ENCODE data around the gene ADAM19. TPM values are rescaled to one million over a fixed set of nuclear protein-coding genes. Genes with fewer than 3 reads are reported as not detected.

ADAM19 gene
- total RNA-seq, 4 donors from 2014 or later, result 1.1 to 47.9 (median 5.4) TPM

- no peak for TF ChIP-seq CTCF (IDR thresholded peaks at IDR 0.05)
- no peak for TF ChIP-seq POLR2A (IDR thresholded peaks at IDR 0.05)
- Histone ChIP-seq H3K4me3 (no peak overlapping the region), H3K27me3 (no peaks in the 10 kb centered on the region), H3K4me1 (peaks cover 0 to 51% (median 23%) of the 10 kb centered on the region in 4 donors), H3K36me3 (no peaks in the 10 kb centered on the region), H3K9me3 (no peaks in the 10 kb centered on the region), H3K27ac (peak overlapping the region; percentile 69 to 89 (median 80))
- no peak for DNase-seq
These were observed 33.1 kb downstream of the ADAM19 start for GRCh38 chr5:157542282-157543000.

GRCh38 chr5:157541447-157542118 lies 34.0 kb downstream of the ADAM19 start:
- Histone ChIP-seq H3K27me3 (no peaks in the 10 kb centered on the region), H3K4me1 (peaks cover 0 to 48% (median 20%) of the 10 kb centered on the region in 4 donors), H3K4me3 (peak overlapping the region in 3 of 4 donors; percentile 12 to 33 (median 25)), H3K36me3 (no peaks in the 10 kb centered on the region), H3K9me3 (no peaks in the 10 kb centered on the region), H3K27ac (peak overlapping the region; percentile 69 to 89 (median 80))
- DNase-seq, result no peak
- no peak for TF ChIP-seq POLR2A (IDR thresholded peaks at IDR 0.05)
- no peak for TF ChIP-seq CTCF (IDR thresholded peaks at IDR 0.05)

- H3K4me3 ChIP-seq, result peak overlapping the region in 3 of 4 donors; percentile 12 to 33 (median 25)
- TF ChIP-seq POLR2A (IDR thresholded peaks at IDR 0.05), result no peak
- no peak for TF ChIP-seq CTCF (IDR thresholded peaks at IDR 0.05)
- peak overlapping the region; percentile 69 to 89 (median 80) for H3K27ac ChIP-seq
- peak in 2 of 3 donors; percentile 60 to 73 for DNase-seq
- H3K27me3 ChIP-seq, result no peaks in the 10 kb centered on the region
- peaks cover 0 to 43% (median 17%) of the 10 kb centered on the region in 4 donors for H3K4me1 ChIP-seq
- H3K9me3 ChIP-seq, result no peaks in the 10 kb centered on the region
- H3K36me3 ChIP-seq, result peaks cover 0 to 5% (median 0%) of the 10 kb centered on the region in 3 donors
These were observed 34.7 kb downstream of the ADAM19 start for GRCh38 chr5:157540707-157541446.

GRCh38 chr5:157540124-157540523 lies 35.5 kb downstream of the ADAM19 start:
- TF ChIP-seq CTCF (IDR thresholded peaks at IDR 0.05), result no peak
- no peak for TF ChIP-seq POLR2A (IDR thresholded peaks at IDR 0.05)
- H3K4me1 ChIP-seq, result peaks cover 0 to 35% (median 13%) of the 10 kb centered on the region in 4 donors
- H3K36me3 ChIP-seq, result peaks cover 0 to 5% (median 0%) of the 10 kb centered on the region in 3 donors
- no peaks in the 10 kb centered on the region for H3K9me3 ChIP-seq
- no peaks in the 10 kb centered on the region for H3K27me3 ChIP-seq
- peak overlapping the region; percentile 69 to 89 (median 80) for H3K27ac ChIP-seq
- no peak for DNase-seq
- H3K4me3 ChIP-seq, result no peak overlapping the region

- Histone ChIP-seq H3K4me1 (peaks cover 0 to 30% (median 11%) of the 10 kb centered on the region in 4 donors), H3K9me3 (no peaks in the 10 kb centered on the region), H3K36me3 (peaks cover 0 to 5% (median 0%) of the 10 kb centered on the region in 3 donors), H3K27me3 (no peaks in the 10 kb centered on the region), H3K27ac (peak overlapping the region; percentile 69 to 89 (median 80)), H3K4me3 (no peak overlapping the region)
- TF ChIP-seq POLR2A (IDR thresholded peaks at IDR 0.05) (no peak), CTCF (IDR thresholded peaks at IDR 0.05) (no peak)
- no peak for DNase-seq
These were observed 36.0 kb downstream of the ADAM19 start for GRCh38 chr5:157539503-157540022.

All from Peyer's patch (tissue), 4 donors.